ENCODE measurements around the gene RNF125. TPM values are rescaled to one million over a fixed set of nuclear protein-coding genes. Genes with fewer than 3 reads are reported as not detected.

Gene RNF125
- total RNA-seq, 1 donor from 2014 or later: 8.6 TPM

GRCh38 chr18:32104516-32104915 is 85.9 kb downstream of the RNF125 start:
- intact Hi-C loops (cut with DNase I): no loop called here
- no peaks in the 10 kb centered on the region for H3K36me3 ChIP-seq
- DNase-seq (ENCODE audit: low spot score in 2 of 2): no peak
- no peaks in the 10 kb centered on the region for H3K9me3 ChIP-seq
- H3K4me3 ChIP-seq: no peak overlapping the region
- no peaks in the 10 kb centered on the region for H3K4me1 ChIP-seq
- TF ChIP-seq CTCF (IDR thresholded peaks at IDR 0.05): no peak
- H3K27ac ChIP-seq: no peak overlapping the region
- no peaks in the 10 kb centered on the region for H3K27me3 ChIP-seq

- no peaks in the 10 kb centered on the region for H3K4me1 ChIP-seq
- no peak overlapping the region for H3K27ac ChIP-seq
- H3K36me3 ChIP-seq: peaks cover 3 to 11% of the 10 kb centered on the region in 2 donors
- no peaks in the 10 kb centered on the region for H3K27me3 ChIP-seq
- no peak for DNase-seq (ENCODE audit: low spot score in 2 of 2)
- intact Hi-C loops (cut with DNase I): no loop called here
- no peak for TF ChIP-seq CTCF (IDR thresholded peaks at IDR 0.05)
- H3K4me3 ChIP-seq: no peak overlapping the region
- no peaks in the 10 kb centered on the region for H3K9me3 ChIP-seq
Observed at GRCh38 chr18:32110005-32110404, 91.4 kb downstream of the RNF125 start.

- Histone ChIP-seq H3K27me3 (no peaks in the 10 kb centered on the region), H3K9me3 (no peaks in the 10 kb centered on the region), H3K4me1 (no peaks in the 10 kb centered on the region), H3K27ac (no peak overlapping the region), H3K4me3 (no peak overlapping the region), H3K36me3 (peaks cover 10 to 14% of the 10 kb centered on the region in 2 donors)
- intact Hi-C loops (cut with DNase I): no loop called here
- no peak for TF ChIP-seq CTCF (IDR thresholded peaks at IDR 0.05)
- DNase-seq (ENCODE audit: low spot score in 2 of 2): no peak
Observed at GRCh38 chr18:32111706-32112105, 93.1 kb downstream of the RNF125 start.

- Histone ChIP-seq H3K4me3 (no peak overlapping the region), H3K27me3 (no peaks in the 10 kb centered on the region), H3K27ac (no peak overlapping the region), H3K9me3 (no peaks in the 10 kb centered on the region), H3K36me3 (peaks cover 14 to 21% of the 10 kb centered on the region in 2 donors), H3K4me1 (no peaks in the 10 kb centered on the region)
- TF ChIP-seq CTCF (IDR thresholded peaks at IDR 0.05): no peak
- no peak for DNase-seq (ENCODE audit: low spot score in 2 of 2)
- intact Hi-C loops (cut with DNase I): no loop called here
Observed at GRCh38 chr18:32112826-32113225, 94.2 kb downstream of the RNF125 start.

GRCh38 chr18:32114293-32114942 is 95.8 kb downstream of the RNF125 start:
- Histone ChIP-seq H3K4me1 (no peaks in the 10 kb centered on the region), H3K27ac (no peak overlapping the region), H3K36me3 (peaks cover 14 to 26% of the 10 kb centered on the region in 2 donors), H3K27me3 (no peaks in the 10 kb centered on the region), H3K9me3 (no peaks in the 10 kb centered on the region), H3K4me3 (no peak overlapping the region)
- DNase-seq (ENCODE audit: low spot score in 2 of 2): no peak
- TF ChIP-seq CTCF (IDR thresholded peaks at IDR 0.05): no peak
- intact Hi-C loops (cut with DNase I): no loop called here

GRCh38 chr18:32122039-32122438 is 103.4 kb downstream of the RNF125 start:
- H3K9me3 ChIP-seq: no peaks in the 10 kb centered on the region
- DNase-seq (ENCODE audit: low spot score in 2 of 2): no peak
- H3K27ac ChIP-seq: no peak overlapping the region
- intact Hi-C loops (cut with DNase I): no loop called here
- no peaks in the 10 kb centered on the region for H3K4me1 ChIP-seq
- peaks cover 9 to 32% of the 10 kb centered on the region in 2 donors for H3K36me3 ChIP-seq
- no peaks in the 10 kb centered on the region for H3K27me3 ChIP-seq
- no peak overlapping the region for H3K4me3 ChIP-seq
- no peak for TF ChIP-seq CTCF (IDR thresholded peaks at IDR 0.05)
